ENCODE data around the gene ARHGAP26.

ARHGAP26 gene

DNA sequence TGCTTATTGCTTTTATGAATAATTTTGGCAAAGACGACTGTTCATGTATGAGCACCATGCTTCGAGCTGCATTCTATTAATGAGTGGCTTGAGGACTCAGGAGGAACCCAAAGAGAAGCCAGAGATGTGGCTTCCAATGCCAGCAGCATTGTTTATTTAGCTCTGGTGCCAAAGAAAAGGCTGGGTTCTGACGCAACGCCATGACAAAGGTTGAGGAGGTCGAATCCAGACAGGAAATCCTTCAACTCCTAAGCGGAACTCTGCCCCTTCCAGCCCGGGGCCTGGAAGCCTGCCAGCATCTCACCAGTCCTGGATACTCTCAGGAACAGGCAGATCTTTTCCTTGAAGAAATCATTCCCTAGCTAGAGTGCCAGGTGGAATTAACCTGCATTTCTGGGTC, 104.4 kb downstream of the ARHGAP26 start:
- TF ChIP-seq, protein P1, sequence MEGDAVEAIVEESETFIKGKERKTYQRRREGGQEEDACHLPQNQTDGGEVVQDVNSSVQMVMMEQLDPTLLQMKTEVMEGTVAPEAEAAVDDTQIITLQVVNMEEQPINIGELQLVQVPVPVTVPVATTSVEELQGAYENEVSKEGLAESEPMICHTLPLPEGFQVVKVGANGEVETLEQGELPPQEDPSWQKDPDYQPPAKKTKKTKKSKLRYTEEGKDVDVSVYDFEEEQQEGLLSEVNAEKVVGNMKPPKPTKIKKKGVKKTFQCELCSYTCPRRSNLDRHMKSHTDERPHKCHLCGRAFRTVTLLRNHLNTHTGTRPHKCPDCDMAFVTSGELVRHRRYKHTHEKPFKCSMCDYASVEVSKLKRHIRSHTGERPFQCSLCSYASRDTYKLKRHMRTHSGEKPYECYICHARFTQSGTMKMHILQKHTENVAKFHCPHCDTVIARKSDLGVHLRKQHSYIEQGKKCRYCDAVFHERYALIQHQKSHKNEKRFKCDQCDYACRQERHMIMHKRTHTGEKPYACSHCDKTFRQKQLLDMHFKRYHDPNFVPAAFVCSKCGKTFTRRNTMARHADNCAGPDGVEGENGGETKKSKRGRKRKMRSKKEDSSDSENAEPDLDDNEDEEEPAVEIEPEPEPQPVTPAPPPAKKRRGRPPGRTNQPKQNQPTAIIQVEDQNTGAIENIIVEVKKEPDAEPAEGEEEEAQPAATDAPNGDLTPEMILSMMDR (IDR thresholded peaks at IDR 0.05; ENCODE audit: low read length, missing control alignments): no peak
- peak; percentile 91 for DNase-seq (ENCODE audit: low read depth)
- H3K4me3 ChIP-seq (replicated peaks; ENCODE audit: low read depth, low read length): no peak overlapping the region

DNA sequence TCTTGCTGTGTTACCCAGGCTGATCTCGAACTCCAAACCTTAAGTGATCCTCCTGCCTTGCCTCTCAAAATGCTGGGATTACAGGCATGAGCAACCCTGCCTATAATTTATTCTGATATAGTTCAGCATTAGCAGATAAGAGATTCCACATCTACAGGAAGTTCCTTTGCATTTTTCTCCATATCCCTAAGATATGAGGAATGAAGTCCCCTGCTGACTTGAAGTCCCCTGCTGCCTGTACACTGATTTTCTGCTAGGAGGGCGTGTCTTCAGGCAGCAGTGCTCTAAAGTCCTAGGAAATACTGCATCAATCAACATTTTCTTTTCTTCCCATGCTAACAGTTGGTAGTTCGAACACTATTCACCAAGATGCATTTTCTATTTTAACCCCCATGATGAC, 105.8 kb downstream of the ARHGAP26 start:
- no peak for DNase-seq (ENCODE audit: low read depth)
- TF ChIP-seq, protein P1 (IDR thresholded peaks at IDR 0.05; ENCODE audit: low read length, missing control alignments): no peak
- no peak overlapping the region for H3K4me3 ChIP-seq (replicated peaks; ENCODE audit: low read depth, low read length)

DNA sequence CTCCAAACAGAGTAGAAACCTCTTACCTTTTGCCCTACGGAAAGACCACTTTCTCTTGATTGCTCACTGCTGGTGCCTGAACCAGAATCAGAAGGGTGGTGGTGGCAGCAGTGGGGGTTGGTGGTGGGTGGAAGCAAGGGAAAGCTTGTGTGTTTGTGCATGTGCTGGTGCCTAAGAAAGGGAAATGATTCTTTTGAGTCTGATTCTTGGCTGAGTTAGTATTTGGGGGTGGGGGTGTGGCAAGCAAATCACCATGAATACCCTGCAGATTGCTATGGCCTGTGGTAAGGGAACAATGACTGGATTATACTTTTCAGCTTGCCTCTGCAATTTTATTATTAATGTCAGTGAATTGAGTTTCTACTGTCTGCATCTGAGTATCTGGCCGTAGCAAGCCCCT, 106.6 kb downstream of the ARHGAP26 start:
- no peak for DNase-seq (ENCODE audit: low read depth)
- TF ChIP-seq, protein P1 (IDR thresholded peaks at IDR 0.05; ENCODE audit: low read length, missing control alignments): no peak
- no peak overlapping the region for H3K4me3 ChIP-seq (replicated peaks; ENCODE audit: low read depth, low read length)

DNA sequence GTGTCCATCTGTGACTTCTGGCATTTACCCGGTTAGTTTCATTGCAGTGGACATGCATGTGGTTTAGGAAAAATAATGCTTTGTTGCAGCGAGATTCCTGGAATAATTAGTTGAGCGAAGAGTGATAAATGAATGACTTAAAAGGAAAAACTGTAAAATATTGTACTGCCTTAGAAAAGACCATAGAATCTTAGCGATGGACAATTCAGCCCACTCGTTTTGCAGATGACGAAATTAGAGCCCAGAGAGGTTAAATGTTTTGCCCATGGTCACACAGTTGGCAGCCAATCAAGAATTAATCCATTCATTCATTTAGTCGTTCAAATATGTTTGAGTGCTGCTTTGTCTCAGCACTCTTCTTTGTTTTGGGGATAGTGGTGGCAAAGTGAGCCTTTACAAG, 107.9 kb downstream of the ARHGAP26 start:
- H3K4me3 ChIP-seq (replicated peaks; ENCODE audit: low read depth, low read length): no peak overlapping the region
- TF ChIP-seq, protein P1 (IDR thresholded peaks at IDR 0.05; ENCODE audit: low read length, missing control alignments): no peak
- DNase-seq (ENCODE audit: low read depth): no peak

DNA sequence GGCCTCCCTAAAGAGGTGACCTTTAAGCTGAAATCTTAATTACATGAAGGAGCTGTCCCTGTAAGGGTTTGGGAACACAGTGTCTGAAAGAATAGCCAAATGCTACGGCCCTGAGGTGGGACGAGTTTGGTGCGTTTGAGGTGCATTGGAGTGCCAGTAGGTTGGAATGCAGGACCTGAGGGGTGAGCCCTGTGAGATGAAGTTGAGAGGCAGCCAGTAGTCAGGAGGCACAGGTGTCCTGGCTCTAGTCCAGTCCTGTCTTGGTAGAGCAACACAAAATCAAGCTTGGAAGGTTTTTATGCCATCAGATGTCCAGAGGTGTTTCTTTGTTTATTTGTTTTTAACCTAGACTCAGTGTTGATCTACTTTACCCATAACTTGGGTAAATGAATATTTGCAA, 108.5 kb downstream of the ARHGAP26 start:
- TF ChIP-seq, protein P1 (IDR thresholded peaks at IDR 0.05; ENCODE audit: low read length, missing control alignments): no peak
- DNase-seq (ENCODE audit: low read depth): no peak
- H3K4me3 ChIP-seq (replicated peaks; ENCODE audit: low read depth, low read length): no peak overlapping the region

DNA sequence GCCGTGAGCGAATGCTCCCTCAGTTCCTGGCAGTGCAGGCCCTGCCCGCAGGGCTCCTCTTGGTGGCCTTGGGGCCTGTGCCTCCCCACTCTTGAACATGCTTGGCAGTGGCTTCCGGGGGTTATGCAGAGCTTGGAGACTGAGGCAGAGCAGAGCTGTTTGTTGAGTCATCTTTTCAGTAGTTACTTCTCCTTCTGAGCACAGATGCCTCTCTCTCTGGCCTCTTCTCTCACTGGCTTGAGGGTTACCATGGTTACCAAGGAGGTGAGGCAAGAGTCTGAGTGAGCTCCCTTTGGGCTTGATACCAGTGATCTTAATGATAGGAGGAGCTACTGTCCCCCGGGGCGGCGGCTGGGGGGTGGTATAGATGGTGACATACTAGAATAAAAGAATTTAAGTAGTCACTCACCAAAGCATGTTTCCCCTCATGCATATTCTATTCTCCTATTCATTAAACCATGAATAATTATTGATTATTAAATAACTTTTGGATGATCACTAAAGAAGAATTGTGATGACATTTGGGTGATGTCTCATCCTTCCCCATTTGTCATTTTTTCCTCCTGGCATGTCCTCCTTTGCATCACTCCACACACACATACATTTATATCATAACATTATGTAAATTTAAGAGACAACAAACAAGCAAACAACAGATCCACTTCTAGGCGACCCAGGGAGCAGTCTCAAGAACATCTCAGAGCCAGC, 111.1 kb downstream of the ARHGAP26 start:
- peak; percentile 67 for DNase-seq (ENCODE audit: low read depth)
- H3K4me3 ChIP-seq (replicated peaks; ENCODE audit: low read depth, low read length): no peak overlapping the region
- TF ChIP-seq, protein P1 (IDR thresholded peaks at IDR 0.05; ENCODE audit: low read length, missing control alignments): no peak

DNA sequence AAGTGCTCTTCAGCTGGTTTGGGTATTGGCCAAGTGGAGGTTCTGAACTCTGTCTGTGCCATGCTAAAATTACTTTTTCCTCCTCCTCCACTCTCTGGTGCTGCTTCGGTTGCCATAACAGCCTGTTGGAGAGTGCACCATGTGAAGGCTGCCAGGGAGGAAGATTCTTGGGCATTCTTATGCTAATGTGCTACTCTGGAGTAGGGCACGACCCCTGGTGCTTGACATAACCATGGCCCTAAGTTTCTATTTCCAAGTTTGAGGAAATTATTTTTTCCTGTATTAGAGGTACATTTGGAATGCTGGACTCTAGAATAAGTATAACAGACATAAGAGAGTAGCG, 111.6 kb downstream of the ARHGAP26 start:
- TF ChIP-seq, protein P1 (IDR thresholded peaks at IDR 0.05; ENCODE audit: low read length, missing control alignments): no peak
- no peak for DNase-seq (ENCODE audit: low read depth)
- no peak overlapping the region for H3K4me3 ChIP-seq (replicated peaks; ENCODE audit: low read depth, low read length)

All from fibroblast of pulmonary artery (primary cell).